Spleen (tissue), 7 donors: Measurements from ENCODE around the gene PPT2.

Experiments used
- POLR2A ChIP-seq, 3 donors: fragments of 450-650 bp; IDR thresholded peaks; one replicate each; pipeline ENCODE4 v1.5.1; 2017; ENCODE audit warnings: antibody characterized with exemption in 3 of 3, mild to moderate bottlenecking in 1 of 3
- POLR2AphosphoS5 ChIP-seq, 3 donors: sonication (generic); formaldehyde crosslinking; IDR thresholded peaks; one replicate each; pipeline ENCODE4 v1.5.1; 2017; ENCODE audit warnings: antibody characterized with exemption in 3 of 3
- TF ChIP-seq, protein P1 (sequence below), 11 experiments: fragments of 200-600 bp in 7 of 11; fragments of 450-650 bp in 4 of 11; sonication (generic) in 4 of 11; IDR thresholded peaks in 8 of 11; conservative IDR thresholded peaks in 3 of 11; 1 replicate in 7 of 11; 2 replicates in 4 of 11; pipeline versions ENCODE4 v1.4.0 to v1.8.0; 2016 to 2021; ENCODE audit warnings: antibody characterized with exemption in 11 of 11, inconsistent platforms in 4 of 11, mild to moderate bottlenecking in 1 of 11
- donor health status: DM: no; HTN: no; CAD: no; lungs with moderate emphysema.
- donor health status: DM: no; HTN: no; CAD: no.
- donor health status: DM: no; HTN: no; CAD: no.

GRCh38 chr6:32149932-32150870, 3.7 kb upstream of the PPT2 start:
- TF ChIP-seq, protein P1, sequence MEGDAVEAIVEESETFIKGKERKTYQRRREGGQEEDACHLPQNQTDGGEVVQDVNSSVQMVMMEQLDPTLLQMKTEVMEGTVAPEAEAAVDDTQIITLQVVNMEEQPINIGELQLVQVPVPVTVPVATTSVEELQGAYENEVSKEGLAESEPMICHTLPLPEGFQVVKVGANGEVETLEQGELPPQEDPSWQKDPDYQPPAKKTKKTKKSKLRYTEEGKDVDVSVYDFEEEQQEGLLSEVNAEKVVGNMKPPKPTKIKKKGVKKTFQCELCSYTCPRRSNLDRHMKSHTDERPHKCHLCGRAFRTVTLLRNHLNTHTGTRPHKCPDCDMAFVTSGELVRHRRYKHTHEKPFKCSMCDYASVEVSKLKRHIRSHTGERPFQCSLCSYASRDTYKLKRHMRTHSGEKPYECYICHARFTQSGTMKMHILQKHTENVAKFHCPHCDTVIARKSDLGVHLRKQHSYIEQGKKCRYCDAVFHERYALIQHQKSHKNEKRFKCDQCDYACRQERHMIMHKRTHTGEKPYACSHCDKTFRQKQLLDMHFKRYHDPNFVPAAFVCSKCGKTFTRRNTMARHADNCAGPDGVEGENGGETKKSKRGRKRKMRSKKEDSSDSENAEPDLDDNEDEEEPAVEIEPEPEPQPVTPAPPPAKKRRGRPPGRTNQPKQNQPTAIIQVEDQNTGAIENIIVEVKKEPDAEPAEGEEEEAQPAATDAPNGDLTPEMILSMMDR (IDR thresholded peaks at IDR 0.05 in 8 of 11, conservative IDR thresholded peaks at IDR 0.05 in 3 of 11): no peak
- TF ChIP-seq POLR2A (IDR thresholded peaks at IDR 0.05) (no peak), POLR2AphosphoS5 (IDR thresholded peaks at IDR 0.05) (no peak)
